Measurements from ENCODE around the gene SH2D2A. TPM values are rescaled to one million over a fixed set of nuclear protein-coding genes. Genes with fewer than 3 reads are reported as not detected.
"Not testable (repeated sequence)": the region's sequence is repeated elsewhere in the genome, so short reads cannot be mapped to it uniquely, and the experiment has no call there.

Gene SH2D2A
- total and polyA plus RNA-seq, 8 donors, result 0.61 to 19.9 (median 1.5) TPM; not detected in 2

GRCh38 chr1:156766298-156767100 is 50.1 kb downstream of the SH2D2A start:
- intact Hi-C loops (cut with DNase I; ENCODE audit: low total_unique reads), result no loop called here
- no peak for DNase-seq
- WGBS, 5 donors, result 5 to 9% (median 6%) methylated on average over 14 of the region's 14 CpGs
- Histone ChIP-seq H3K4me3 (peak overlapping the region; percentile 67 to 97 (median 90)), H3K27me3 (no peaks in the 10 kb centered on the region), H3K4me1 (peaks cover 31 to 49% (median 48%) of the 10 kb centered on the region in 4 donors), H3K9me3 (no peaks in the 10 kb centered on the region), H3K36me3 (peaks cover 5 to 12% (median 10%) of the 10 kb centered on the region in 4 donors), H3K27ac (peak overlapping the region; percentile 83 to 97 (median 97))
- TF ChIP-seq POLR2A (IDR thresholded peaks at IDR 0.05) (no peak), EP300 (IDR thresholded peaks at IDR 0.05) (no peak), POLR2AphosphoS5 (IDR thresholded peaks at IDR 0.05) (no peak)
- TF ChIP-seq, protein P1, sequence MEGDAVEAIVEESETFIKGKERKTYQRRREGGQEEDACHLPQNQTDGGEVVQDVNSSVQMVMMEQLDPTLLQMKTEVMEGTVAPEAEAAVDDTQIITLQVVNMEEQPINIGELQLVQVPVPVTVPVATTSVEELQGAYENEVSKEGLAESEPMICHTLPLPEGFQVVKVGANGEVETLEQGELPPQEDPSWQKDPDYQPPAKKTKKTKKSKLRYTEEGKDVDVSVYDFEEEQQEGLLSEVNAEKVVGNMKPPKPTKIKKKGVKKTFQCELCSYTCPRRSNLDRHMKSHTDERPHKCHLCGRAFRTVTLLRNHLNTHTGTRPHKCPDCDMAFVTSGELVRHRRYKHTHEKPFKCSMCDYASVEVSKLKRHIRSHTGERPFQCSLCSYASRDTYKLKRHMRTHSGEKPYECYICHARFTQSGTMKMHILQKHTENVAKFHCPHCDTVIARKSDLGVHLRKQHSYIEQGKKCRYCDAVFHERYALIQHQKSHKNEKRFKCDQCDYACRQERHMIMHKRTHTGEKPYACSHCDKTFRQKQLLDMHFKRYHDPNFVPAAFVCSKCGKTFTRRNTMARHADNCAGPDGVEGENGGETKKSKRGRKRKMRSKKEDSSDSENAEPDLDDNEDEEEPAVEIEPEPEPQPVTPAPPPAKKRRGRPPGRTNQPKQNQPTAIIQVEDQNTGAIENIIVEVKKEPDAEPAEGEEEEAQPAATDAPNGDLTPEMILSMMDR (IDR thresholded peaks at IDR 0.05), result no peak

DNA sequence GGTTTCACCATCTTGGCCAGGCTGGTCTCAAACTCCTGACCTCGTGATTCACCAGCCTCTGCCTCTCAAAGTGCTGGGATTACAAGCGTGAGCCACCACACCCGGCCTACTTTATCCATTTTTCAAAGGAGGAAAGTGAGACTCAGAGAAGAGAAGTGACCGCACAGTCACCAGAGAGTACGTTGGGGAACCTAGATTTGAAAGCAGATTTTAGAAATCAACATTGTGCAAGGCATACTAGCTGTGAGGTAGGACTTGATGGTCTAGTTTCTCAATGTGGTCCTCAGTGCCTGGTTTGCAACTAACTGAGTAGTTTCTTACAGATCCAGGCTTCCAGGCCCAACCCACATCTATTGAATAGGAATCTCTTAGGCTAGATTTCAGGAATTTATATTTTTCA is 51.0 kb downstream of the SH2D2A start:
- Histone ChIP-seq H3K27me3 (no peaks in the 10 kb centered on the region), H3K27ac (no peak overlapping the region), H3K4me3 (peak overlapping the region in 2 of 4 donors; percentile 91 to 97), H3K4me1 (peaks cover 23 to 43% (median 40%) of the 10 kb centered on the region in 4 donors), H3K36me3 (peaks cover 4 to 7% (median 5%) of the 10 kb centered on the region in 4 donors), H3K9me3 (no peaks in the 10 kb centered on the region)
- no peak for DNase-seq
- intact Hi-C loops (cut with DNase I; ENCODE audit: low total_unique reads), result no loop called here
- 89 to 93% (median 91%) methylated on average over 5 of the region's 5 CpGs for WGBS, 5 donors
- TF ChIP-seq POLR2A (IDR thresholded peaks at IDR 0.05) (no peak), POLR2AphosphoS5 (IDR thresholded peaks at IDR 0.05) (no peak), EP300 (IDR thresholded peaks at IDR 0.05) (no peak)
- TF ChIP-seq, protein P1 (IDR thresholded peaks at IDR 0.05), result no peak

DNA sequence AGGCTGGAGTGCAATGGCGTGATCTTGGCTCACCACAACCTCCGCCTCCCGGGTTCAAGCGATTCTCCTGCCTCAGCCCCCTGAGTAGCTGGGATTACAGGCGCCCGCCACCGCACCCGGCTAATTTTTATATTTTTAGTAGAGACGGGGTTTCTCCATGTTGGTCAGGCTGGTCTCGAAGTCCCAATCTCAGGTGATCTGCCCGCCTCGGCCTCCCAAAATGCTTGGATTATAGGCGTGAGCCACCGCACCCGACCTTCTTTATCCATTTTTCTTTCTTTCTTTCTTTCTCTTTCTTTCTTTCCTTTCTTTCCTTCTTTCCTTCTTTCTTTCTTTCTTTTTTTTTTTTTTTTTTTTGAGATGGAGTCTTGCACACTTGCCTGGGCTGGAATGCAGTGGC is 51.5 kb downstream of the SH2D2A start:
- DNase-seq; H3K4me3 ChIP-seq; H3K27ac ChIP-seq; H3K27me3 ChIP-seq; intact Hi-C loops (cut with DNase I; ENCODE audit: low total_unique reads); H3K36me3 ChIP-seq; H3K9me3 ChIP-seq: not testable (repeated sequence)
- H3K4me1 ChIP-seq, result peaks cover 17 to 37% (median 35%) of the 10 kb centered on the region in 4 donors
- WGBS, 5 donors, result 91 to 97% (median 97%) methylated on average over 14 to 15 of the region's 15 CpGs

GRCh38 chr1:156760796-156761104 is 55.9 kb downstream of the SH2D2A start:
- intact Hi-C loops (cut with DNase I; ENCODE audit: low total_unique reads), result no loop called here
- Histone ChIP-seq H3K4me3 (no peak overlapping the region), H3K27ac (no peak overlapping the region), H3K27me3 (no peaks in the 10 kb centered on the region), H3K9me3 (no peaks in the 10 kb centered on the region), H3K4me1 (peaks cover 0 to 2% (median 2%) of the 10 kb centered on the region in 4 donors), H3K36me3 (no peaks in the 10 kb centered on the region)
- no peak for DNase-seq
- no peak for TF ChIP-seq EP300 (IDR thresholded peaks at IDR 0.05)
- no peak for TF ChIP-seq POLR2AphosphoS5 (IDR thresholded peaks at IDR 0.05)
- no peak for TF ChIP-seq POLR2A (IDR thresholded peaks at IDR 0.05)
- TF ChIP-seq, protein P1 (IDR thresholded peaks at IDR 0.05), result no peak
- WGBS, 5 donors, result 58 to 68% (median 63%) methylated on average over 4 of the region's 4 CpGs

Measured in stomach (tissue), 9 donors.